Islet of Langerhans (tissue), 1 donor: Measurements from ENCODE around the gene GALK2.
"Not testable (repeated sequence)": the region's sequence is repeated elsewhere in the genome, so short reads cannot be mapped to it uniquely, and the experiment has no call there.

Experiments
- FAIRE-seq: peaks from one replicate; lab custom pipeline; 2011; peaks lifted over from hg19 to GRCh38; lab: Jason Lieb, UNC

The GALK2 gene

DNA sequence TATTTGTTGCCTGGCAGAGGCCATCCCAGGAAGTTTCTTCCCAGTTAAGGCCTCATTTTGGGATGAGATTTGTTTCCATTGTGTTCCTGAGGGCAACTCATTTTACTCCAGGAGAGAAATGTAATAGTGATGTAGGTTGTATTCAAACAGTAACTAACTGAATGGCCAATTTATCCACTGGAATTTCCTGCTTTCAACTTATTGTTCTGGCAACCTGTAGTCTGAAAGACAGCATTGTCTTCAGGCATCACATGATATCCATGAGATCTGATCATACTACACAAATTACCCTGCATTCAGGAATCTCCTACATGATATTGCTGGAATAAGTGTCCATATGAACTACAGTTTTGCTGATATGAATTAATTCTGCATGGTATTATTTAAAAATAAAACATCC is 173.5 kb downstream of the GALK2 start:
- no peak for FAIRE-seq

DNA sequence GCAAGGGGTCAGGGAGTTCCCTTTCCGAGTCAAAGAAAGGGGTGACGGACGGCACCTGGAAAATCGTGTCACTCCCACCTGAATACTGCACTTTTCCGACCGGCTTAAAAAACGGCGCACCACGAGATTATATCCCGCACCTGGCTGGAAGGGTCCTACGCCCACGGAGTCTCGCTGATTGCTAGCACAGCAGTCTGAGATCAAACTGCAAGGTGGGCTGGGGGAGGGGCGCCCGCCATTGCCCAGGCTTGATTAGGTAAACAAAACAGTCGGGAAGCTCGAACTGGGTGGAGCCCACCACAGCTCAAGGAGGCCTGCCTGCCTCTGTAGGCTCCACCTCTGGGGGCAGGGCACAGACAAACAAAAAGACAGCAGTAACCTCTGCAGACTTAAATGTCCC is 184.4 kb downstream of the GALK2 start:
- not testable (repeated sequence) for FAIRE-seq

DNA sequence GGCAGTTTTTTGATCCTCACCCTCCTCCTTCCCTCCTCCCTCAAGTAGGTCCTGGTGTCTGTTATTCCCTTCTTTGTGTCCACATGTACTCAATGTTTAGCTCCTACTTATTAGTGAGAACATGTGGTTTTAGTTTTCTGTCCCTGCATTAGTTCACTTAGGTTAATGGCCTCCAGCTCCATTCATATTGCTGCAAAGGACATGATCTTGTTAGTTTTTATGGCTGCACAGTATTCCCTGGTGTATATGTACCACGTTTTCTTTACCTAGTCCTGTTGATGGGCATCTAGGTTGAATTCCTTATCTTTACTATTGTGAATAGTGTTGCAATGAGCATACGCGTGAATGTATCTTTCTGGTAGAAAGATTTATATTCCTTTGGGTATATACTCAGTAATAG is 191.3 kb downstream of the GALK2 start:
- FAIRE-seq = no peak

DNA sequence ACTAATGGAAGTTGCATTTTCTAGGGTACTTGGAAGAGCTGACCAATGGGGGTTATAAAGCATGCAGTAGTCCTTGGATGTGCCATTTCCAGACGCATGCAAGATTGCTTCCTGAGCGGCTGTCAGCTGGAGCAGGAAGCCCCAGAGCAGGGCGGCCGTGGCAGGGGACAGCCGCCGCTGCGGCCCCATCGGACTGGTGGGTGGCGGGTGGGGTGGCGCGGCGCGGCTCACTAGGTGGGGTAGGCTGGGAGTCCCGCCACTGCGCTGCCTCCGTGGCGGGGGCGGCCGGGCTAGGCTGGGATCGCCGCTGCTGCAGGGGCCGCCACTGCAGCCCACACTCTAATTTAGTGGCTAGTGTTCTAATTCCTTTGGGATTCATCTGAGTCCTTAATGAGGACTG is 196.4 kb downstream of the GALK2 start:
- no peak for FAIRE-seq

DNA sequence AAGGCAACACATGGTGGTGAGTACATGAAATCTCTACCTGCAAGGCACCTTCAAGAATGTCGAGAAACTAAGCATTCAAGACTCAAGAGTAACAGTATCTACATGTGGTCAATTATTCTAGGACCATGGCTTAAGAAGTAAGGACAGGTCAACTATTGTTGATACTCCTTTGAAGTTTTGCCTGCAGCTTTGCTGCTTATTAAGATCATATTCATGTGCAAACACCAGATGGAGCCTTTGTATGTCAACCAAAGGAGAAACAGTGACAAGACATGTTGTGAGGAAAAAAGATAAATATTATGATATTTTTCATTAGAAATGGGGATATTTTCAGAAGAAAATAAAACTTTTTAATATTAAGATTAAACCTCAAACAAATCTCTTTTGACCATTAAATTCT is 200.7 kb downstream of the GALK2 start:
- FAIRE-seq = no peak

DNA sequence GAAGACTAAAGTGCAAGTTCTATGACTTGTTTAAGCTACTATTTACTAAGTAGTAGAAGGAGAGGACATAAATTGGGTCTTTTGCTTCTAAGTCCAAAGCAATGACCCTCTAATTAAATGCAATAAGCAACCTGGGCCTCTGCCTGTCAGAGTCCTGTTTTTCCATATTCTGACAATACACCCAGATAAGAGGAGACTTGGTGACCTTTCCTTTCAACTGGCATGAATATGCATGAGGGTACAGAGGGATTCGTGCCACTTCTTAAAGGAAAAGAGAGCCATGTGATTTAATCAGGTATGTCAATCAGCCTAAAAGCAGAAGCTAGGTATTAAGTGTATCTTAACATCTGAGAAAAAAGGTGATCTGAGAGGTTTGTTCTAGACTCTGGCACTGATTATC is 202.3 kb downstream of the GALK2 start:
- no peak for FAIRE-seq

DNA sequence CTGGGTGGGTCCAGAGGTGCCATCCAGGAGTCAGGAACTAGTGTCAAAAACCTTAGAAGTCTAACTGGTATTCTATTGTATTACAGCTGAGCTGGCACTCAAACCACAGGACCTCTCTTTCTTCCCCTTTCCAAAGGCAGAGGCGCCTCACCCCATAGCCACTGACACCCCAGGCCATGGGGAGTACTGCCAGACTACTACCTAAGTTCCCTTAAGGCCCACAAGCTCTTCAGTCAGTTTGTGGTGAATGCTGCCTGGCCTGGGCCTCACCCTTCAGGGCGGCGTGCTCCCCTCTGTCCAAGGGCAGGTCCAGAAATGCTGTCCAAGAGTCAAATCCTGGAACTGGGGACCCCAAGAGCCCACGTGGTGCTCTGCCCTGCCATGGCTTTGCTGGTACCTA is 209.9 kb downstream of the GALK2 start:
- FAIRE-seq = no peak

DNA sequence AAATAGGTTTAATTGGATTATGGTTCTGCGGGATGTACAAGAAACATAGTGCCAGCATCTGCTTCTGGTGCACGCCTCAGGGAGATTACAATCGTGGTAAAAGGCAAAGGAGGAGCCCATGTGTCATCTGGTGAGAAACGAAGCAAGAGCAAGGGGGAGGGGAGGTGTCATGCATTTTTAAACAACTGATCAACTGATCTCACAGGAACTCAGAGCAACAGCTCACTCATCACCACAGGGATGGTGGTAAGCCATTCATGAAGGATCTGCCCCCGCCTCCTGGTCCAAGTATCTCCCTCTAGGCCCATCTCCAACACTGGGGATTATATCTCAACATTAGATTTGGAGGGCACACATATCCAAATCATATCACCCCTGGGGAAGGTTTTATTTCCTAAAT is 210.9 kb downstream of the GALK2 start:
- FAIRE-seq = no peak
